ENCODE results near the gene UCP2. TPM values are rescaled to one million over a fixed set of nuclear protein-coding genes. Genes with fewer than 3 reads are reported as not detected.

UCP2 gene
- total and polyA plus RNA-seq, 2 donors (not counting 3 experiments of a cell fraction or from before 2014, with no cell fraction given) = 16.5 to 24.0 TPM

- no peak overlapping the region for H3K9ac ChIP-seq (replicated peaks; ENCODE audit: extremely low read depth, insufficient read depth, low read length)
- H3K4me3 ChIP-seq (replicated peaks in 1 of 3; ENCODE audit: insufficient read depth in 1 of 3, low read depth in 1 of 3, low read length in 3 of 3) = no peak overlapping the region
- no peaks in the 10 kb centered on the region for H3K27me3 ChIP-seq (ENCODE audit: control insufficient read depth in 2 of 2, insufficient read depth in 2 of 2, low read length in 2 of 2)
- H3K79me2 ChIP-seq (ENCODE audit: control insufficient read depth, insufficient read depth, low read length) = no peaks in the 10 kb centered on the region
- no TSS peak for BruUV-seq (replicated peaks)
- no peaks in the 10 kb centered on the region for H4K20me1 ChIP-seq (replicated peaks; ENCODE audit: control insufficient read depth, extremely low read depth, insufficient read depth, low read length)
- no peak for TF ChIP-seq EZH2 (IDR thresholded peaks at IDR 0.05; ENCODE audit: borderline replicate concordance, low read depth, low read length, severe bottlenecking)
- TF ChIP-seq GATA2 (IDR thresholded peaks at IDR 0.05; ENCODE audit: insufficient read depth, insufficient read length, low read depth, low read length) = no peak
- no peak for TF ChIP-seq POLR2AphosphoS5 (IDR thresholded peaks at IDR 0.05; ENCODE audit: insufficient read depth, low read depth, low read length)
- no peak for TF ChIP-seq JUN (IDR thresholded peaks at IDR 0.05; ENCODE audit: borderline replicate concordance, insufficient read depth, insufficient read length, low read depth)
- no peak for TF ChIP-seq MYC (IDR thresholded peaks at IDR 0.05; ENCODE audit: low read depth, low read length)
- TF ChIP-seq, protein P1, sequence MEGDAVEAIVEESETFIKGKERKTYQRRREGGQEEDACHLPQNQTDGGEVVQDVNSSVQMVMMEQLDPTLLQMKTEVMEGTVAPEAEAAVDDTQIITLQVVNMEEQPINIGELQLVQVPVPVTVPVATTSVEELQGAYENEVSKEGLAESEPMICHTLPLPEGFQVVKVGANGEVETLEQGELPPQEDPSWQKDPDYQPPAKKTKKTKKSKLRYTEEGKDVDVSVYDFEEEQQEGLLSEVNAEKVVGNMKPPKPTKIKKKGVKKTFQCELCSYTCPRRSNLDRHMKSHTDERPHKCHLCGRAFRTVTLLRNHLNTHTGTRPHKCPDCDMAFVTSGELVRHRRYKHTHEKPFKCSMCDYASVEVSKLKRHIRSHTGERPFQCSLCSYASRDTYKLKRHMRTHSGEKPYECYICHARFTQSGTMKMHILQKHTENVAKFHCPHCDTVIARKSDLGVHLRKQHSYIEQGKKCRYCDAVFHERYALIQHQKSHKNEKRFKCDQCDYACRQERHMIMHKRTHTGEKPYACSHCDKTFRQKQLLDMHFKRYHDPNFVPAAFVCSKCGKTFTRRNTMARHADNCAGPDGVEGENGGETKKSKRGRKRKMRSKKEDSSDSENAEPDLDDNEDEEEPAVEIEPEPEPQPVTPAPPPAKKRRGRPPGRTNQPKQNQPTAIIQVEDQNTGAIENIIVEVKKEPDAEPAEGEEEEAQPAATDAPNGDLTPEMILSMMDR (IDR thresholded peaks at IDR 0.05; ENCODE audit: extremely low read depth in 1 of 2, insufficient read depth in 1 of 2, low read depth in 1 of 2, low read length in 2 of 2) = no peak
- FAIRE-seq (no peak), DNase-seq (ENCODE audit: low read depth, low spot score) (no peak)
- H3K9me3 ChIP-seq (replicated peaks; ENCODE audit: control insufficient read depth, insufficient read depth, low read length) = no peaks in the 10 kb centered on the region
- CTCF ChIA-PET = no interaction called here
- no peak overlapping the region for H2AFZ ChIP-seq (ENCODE audit: low read depth, low read length)
- no peak overlapping the region for H3K4me2 ChIP-seq (ENCODE audit: insufficient read depth, low read length)
- peaks cover 0 to 7% of the 10 kb centered on the region in 2 experiments for H3K36me3 ChIP-seq (ENCODE audit: control insufficient read depth in 2 of 2, extremely low read depth in 1 of 2, insufficient read depth in 2 of 2, low read length in 2 of 2)
- no peak overlapping the region for H3K27ac ChIP-seq (ENCODE audit: insufficient read depth, low read depth, low read length)
- H3K9me1 ChIP-seq (replicated peaks; ENCODE audit: control insufficient read depth, extremely low read depth, insufficient read depth, low read length) = no peaks in the 10 kb centered on the region
- no peaks in the 10 kb centered on the region for H3K4me1 ChIP-seq (ENCODE audit: control insufficient read depth, extremely low read depth, insufficient read depth, low read length)
- intact Hi-C loops (cut with micrococcal nuclease) (no loop called here), dilution Hi-C loops (cut with MboI; ENCODE audit: extremely low pct_ligation_motif_present, low sequenced_read_pairs) (no loop called here)
- POLR2A ChIA-PET = no interaction called here
Measured at GRCh38 chr11:74009230-74009547, 26.5 kb upstream of the UCP2 start.
